ENCODE results near the gene GPBAR1. TPM values are rescaled to one million over a fixed set of nuclear protein-coding genes. Genes with fewer than 3 reads are reported as not detected.

Gene GPBAR1
- total and polyA plus RNA-seq, 2 of the 8 experiments (the other 6 are each of a cell fraction or from before 2014, with no cell fraction given): 0.32 to 0.59 TPM

DNA sequence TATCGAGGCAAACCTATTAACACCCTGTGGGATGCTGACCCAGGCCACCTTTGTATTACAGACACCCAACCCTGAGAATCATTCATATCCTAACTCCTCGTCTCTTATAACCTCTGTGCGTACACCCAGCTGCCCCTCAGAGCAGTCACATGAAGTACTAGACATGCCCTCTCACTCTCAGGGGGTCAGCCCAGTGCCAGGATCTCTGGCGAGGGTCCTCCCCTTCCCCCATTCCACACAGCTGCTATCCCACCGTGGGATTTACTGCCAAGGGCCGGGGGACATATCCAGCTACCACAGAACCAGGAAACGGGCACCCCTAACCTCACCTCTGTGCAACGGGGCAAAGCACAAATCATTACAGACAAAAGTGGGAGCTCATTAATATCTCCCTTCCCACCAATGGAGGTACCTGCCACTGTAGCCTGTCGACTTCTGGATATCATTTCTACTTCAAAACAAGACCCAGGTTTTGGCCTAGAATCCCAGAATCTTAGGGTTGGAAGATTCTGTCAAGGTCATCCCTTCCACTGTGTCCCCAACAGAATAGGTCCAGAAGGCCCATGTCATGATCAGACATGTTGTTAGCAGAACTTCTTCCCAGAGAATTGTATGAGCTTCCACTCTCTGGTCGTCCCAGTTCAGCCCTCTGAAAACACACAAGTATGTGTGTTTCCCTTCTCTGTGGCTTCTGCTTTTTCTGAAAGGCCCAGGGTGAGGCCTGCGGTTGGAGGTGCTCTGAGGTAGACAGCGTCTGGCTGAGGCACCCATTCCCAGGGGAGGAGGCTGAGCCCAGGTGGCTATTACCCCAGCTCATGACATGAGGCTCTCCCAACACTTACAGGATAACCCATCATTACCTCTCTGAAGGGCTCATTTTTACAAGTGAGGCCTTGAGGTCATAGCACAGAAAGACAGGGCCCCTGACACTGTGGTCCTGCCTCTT is 29.8 kb downstream of the GPBAR1 start:
- H3K4ac ChIP-seq (replicated peaks; ENCODE audit: insufficient read length, low read depth, low read length): no peak overlapping the region
- H3K9ac ChIP-seq (replicated peaks in 1 of 4; ENCODE audit: extremely low read depth in 1 of 4, low read depth in 3 of 4, low read length in 3 of 4): no peak overlapping the region

More for the DNA sequence above, 29.8 kb downstream of the GPBAR1 start:
- Histone ChIP-seq H4K91ac (replicated peaks; ENCODE audit: insufficient read length, low read length) (no peak overlapping the region), H3K4me2 (ENCODE audit: insufficient read depth in 1 of 2, low read depth in 2 of 2, low read length in 2 of 2) (no peak overlapping the region), H3K23me2 (ENCODE audit: low read depth, low read length) (peaks cover 5% of the 10 kb centered on the region; the same call in 1 of the 2 replicates), H3K79me1 (ENCODE audit: low read depth, low read length) (0 out of 2 replicates have a peak, but pooled peaks cover 7% of the 10 kb centered on the region), H2AFZ (ENCODE audit: low read length) (no peak overlapping the region), H3K79me2 (ENCODE audit: control insufficient read depth in 1 of 2, insufficient read depth in 2 of 2, low read length in 2 of 2) (no peaks in the 10 kb centered on the region), H3K9me3 (ENCODE audit: insufficient read depth in 2 of 2, low read depth in 1 of 2, low read length in 1 of 2) (no peaks in the 10 kb centered on the region), H3K4me3 (ENCODE audit: extremely low read depth in 1 of 4, insufficient read depth in 2 of 4, low read depth in 3 of 4, low read length in 4 of 4) (no peak overlapping the region), H3K56ac (replicated peaks; ENCODE audit: insufficient read length, low read depth, low read length) (no peak overlapping the region), H3K23ac (ENCODE audit: insufficient read length) (no peak overlapping the region), H3K14ac (ENCODE audit: insufficient read length) (no peak overlapping the region), H2BK120ac (replicated peaks; ENCODE audit: low read depth, low read length) (no peak overlapping the region), H3K27me3 (replicated peaks in 1 of 4; ENCODE audit: control insufficient read depth in 3 of 4, extremely low read depth in 1 of 4, insufficient read depth in 3 of 4, low read length in 3 of 4) (no peaks in the 10 kb centered on the region), H2BK5ac (ENCODE audit: low read depth, low read length) (no peak overlapping the region), H3K27ac (ENCODE audit: low read depth, low read length) (no peak overlapping the region), H2BK15ac (ENCODE audit: low read length) (no peak overlapping the region), H3K18ac (ENCODE audit: extremely low read depth, low read length) (no peak overlapping the region), H2AK5ac (ENCODE audit: low read depth, low read length) (peak overlapping the region; percentile 9; the same call in 1 of the 2 replicates), H3K36me3 (ENCODE audit: control insufficient read depth in 2 of 4, insufficient read depth in 4 of 4, low read length in 3 of 4) (no peaks in the 10 kb centered on the region), H2BK12ac (ENCODE audit: low read depth, low read length) (no peak overlapping the region), H4K8ac (ENCODE audit: extremely low read depth, insufficient read depth, low read length) (no peak overlapping the region), H3K4me1 (replicated peaks in 1 of 4; ENCODE audit: control insufficient read depth in 3 of 4, insufficient read depth in 4 of 4, low read length in 3 of 4) (peaks cover 7 to 14% (median 11%) of the 10 kb centered on the region in 4 experiments; a peak in 6 of 7 replicates), H4K5ac (ENCODE audit: insufficient read length, low read depth, low read length) (no peak overlapping the region), H4K20me1 (replicated peaks in 1 of 2; ENCODE audit: control insufficient read depth in 1 of 2, insufficient read depth in 2 of 2, low read length in 2 of 2) (no peaks in the 10 kb centered on the region), H2BK20ac (ENCODE audit: low read length) (no peak overlapping the region)
- POLR2A ChIA-PET (ENCODE audit: partially characterized antibody): interaction anchor here (0.6 to 1.7 kb wide), 6 partner anchors 8 to 42 kb away, joined by 3 to 4 read pairs (median 3); partner anchors contain the start of genes AAMP and PNKD
- CTCF ChIA-PET (ENCODE audit: partially characterized antibody): interaction anchor here (0.6 to 12.1 kb wide), 11 partner anchors 8 to 380 kb away, joined by 3 to 94 read pairs (median 5); partner anchors contain the start of genes AAMP, CATIP and PNKD
- TF ChIP-seq TCF12 (IDR thresholded peaks at IDR 0.05; ENCODE audit: low read depth, low read length): no peak
- TF ChIP-seq BCL11A (IDR thresholded peaks at IDR 0.05; ENCODE audit: low read depth in 2 of 2, low read length in 2 of 2): no peak
- TF ChIP-seq CHD1 (IDR thresholded peaks at IDR 0.05; ENCODE audit: low read depth, low read length): no peak
- TF ChIP-seq HDAC2 (IDR thresholded peaks at IDR 0.05; ENCODE audit: borderline replicate concordance in 1 of 2, low read depth in 2 of 2, low read length in 2 of 2): no peak
- no peak for TF ChIP-seq KDM5A (IDR thresholded peaks at IDR 0.05; ENCODE audit: low read length)
- no peak for FAIRE-seq
- 86% methylated on average over 12 of the region's 12 CpGs; no CpG with 5 or more reads in 1 of the 2 experiments for WGBS, 2 experiments (ENCODE audit: extremely low coverage in 1 of 2, insufficient coverage in 1 of 2, insufficient read length in 1 of 2, insufficient replicate concordance in 2 of 2, low coverage in 1 of 2, low lambda C conversion rate in 2 of 2, missing lambda C conversion rate in 1 of 2)
- DNase-seq (ENCODE audit: low read depth in 1 of 2, low spot score in 2 of 2): no peak
